Measurements from ENCODE around the gene KLHDC8A.
"Not testable (repeated sequence)": the region's sequence is repeated elsewhere in the genome, so short reads cannot be mapped to it uniquely, and the experiment has no call there.

The KLHDC8A gene

GRCh38 chr1:205298191-205298994 is 58.3 kb downstream of the KLHDC8A start:
- no peak overlapping the region for H3K4me3 ChIP-seq (ENCODE audit: low read depth, low read length)

GRCh38 chr1:205297546-205298177 is 59.1 kb downstream of the KLHDC8A start:
- H3K4me3 ChIP-seq (ENCODE audit: low read depth, low read length): not testable (repeated sequence)

- no peak overlapping the region for H3K4me3 ChIP-seq (ENCODE audit: low read depth, low read length)
Observed at GRCh38 chr1:205296154-205296553, 60.6 kb downstream of the KLHDC8A start.

DNA sequence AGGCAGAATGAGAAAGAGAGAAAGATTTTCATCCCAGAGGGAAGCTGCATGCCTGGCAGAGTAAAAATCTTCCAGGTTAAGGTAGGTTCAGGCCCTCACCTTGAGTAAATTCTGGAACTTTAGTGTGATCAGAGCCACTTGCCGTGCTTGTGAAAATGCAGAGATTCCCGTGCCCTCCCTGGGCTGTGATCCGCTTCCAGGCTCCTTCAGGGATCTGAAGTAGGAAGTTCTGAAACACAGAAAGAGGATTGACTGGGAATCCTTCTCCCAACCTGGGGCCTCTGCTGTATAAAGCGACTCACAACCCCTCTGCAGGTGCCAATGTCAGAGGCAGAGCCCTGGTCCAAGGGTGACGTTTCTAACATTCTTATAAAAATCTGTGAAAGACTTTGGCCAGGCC is 61.8 kb downstream of the KLHDC8A start:
- H3K4me3 ChIP-seq (ENCODE audit: low read depth, low read length): no peak overlapping the region

DNA sequence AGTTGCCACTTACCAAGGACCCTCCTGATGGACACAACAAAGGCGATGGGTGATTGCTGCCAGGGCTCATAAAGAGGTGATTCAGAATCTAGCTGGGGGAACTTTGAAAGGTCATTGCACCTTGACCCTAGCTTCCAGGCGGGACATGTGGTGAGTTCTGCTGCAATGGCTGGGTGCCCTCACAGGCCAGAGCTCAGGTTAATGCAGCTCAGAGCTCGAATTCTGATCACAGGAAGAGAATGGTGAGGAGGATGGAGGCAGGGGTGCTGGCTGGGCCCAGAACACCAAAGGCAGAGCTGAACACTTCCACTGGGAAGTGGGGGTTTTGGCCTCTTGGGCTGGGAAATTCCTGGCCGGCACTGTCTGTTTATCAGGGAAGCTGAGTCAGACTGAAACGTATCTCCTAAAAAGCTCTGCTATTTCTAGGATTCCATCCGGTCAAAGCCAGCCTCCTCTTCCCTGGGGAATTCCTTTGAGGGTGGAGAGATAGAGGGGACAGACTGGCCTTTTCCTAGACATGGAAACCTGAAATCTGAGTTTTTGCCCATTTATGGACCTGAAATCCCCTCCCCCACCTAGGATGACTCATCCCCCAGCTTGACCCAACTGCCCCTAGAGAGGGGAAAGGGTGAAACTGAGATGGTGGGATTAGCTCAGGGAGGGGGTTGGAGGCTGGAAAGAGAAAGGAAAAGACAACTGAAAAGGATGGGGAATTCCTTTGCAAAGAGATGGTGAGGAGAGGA is 62.4 kb downstream of the KLHDC8A start:
- H3K4me3 ChIP-seq (ENCODE audit: low read depth, low read length): no peak overlapping the region

GRCh38 chr1:205293350-205294074 is 63.2 kb downstream of the KLHDC8A start:
- no peak overlapping the region for H3K4me3 ChIP-seq (ENCODE audit: low read depth, low read length)

DNA sequence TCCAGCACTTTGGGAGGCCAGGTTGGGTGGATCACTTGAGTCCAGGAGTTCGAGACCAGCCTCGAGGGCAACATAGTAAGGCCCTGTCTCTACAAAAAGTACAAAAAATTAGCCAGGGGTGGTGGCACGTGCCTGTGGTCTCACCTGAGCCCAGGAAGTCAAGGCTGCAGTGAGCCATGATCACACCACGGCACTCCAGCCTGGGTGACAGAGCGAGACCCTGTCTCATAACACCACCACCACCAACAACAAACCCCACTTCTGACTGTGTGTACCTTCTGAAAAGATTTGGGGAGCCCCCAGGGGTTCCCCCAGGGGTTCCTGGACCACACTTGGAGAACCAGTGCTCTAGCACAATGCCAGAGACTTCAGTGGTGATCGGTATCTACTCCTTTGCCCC is 65.1 kb downstream of the KLHDC8A start:
- no peak overlapping the region for H3K4me3 ChIP-seq (ENCODE audit: low read depth, low read length)

DNA sequence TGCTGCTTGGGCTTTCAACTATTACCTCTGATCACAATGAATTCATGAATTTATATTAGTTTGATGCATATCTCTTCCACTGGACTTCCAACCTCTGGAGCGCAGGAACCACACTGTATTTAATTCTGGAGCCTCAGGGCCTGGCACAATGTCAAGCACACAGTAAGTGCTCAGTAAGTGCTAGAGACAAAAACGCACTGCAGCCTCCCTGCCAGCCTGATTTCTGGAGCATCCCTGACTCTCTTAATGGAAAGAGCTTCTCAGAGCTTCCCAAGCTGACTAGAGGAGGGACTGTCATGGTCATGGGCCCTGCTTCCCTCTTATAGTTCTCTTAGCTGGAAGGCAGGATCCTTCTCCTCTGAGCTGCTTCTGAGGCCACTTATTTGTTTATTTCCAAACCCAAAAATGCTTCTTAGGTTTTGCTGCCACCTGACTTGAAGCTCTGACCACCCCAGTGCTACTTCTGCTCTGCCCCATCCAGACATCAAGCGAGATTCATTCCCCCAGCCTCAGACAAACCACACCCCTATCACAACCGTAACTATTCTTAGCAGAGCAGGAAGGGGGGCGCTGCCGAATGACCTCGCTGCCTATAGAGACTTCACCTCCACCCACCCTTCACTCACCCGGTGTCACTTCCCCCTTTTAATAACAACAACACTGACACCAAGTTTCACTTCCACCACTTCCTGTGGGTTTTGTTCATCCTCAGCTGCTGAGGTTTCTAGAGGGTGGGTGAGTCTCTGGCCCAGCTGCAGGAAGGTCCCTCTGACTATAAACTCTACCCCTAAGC is 68.8 kb downstream of the KLHDC8A start:
- no peak overlapping the region for H3K4me3 ChIP-seq (ENCODE audit: low read depth, low read length)

- no peak overlapping the region for H3K4me3 ChIP-seq (ENCODE audit: low read depth, low read length)
Observed at GRCh38 chr1:205287076-205287475, 69.6 kb downstream of the KLHDC8A start.

DNA sequence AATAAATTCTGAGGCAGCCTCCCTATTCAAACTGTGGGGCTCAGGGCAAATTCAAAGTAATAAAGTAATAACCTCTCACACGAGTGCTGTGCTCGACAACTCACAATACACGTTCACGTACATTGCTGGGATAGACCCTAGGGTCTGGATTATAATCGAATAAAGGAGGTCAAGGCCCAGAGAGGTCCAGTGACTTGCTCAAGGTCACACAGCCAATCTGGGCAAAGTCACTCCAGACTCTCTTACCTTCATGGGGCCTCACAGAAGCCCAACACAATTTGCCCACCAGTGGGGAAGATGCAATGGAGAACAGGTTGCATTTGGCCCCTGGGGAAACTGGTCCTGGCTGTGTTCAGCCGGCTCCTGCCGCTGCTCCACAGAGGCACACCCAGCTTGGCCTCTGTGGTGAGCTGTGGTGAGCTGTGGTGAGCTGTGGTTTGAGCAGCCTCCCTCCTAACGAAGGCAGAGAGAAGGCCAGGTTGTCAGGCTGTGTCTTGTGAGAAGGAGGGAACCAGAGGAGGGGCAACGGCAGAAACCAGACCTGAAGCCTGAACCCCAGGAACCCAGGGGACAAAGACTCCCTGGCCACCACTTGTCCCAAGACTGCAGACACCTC is 70.3 kb downstream of the KLHDC8A start:
- H3K4me3 ChIP-seq (ENCODE audit: low read depth, low read length): no peak overlapping the region
